ENCODE results near the gene RELB.
"Not testable (repeated sequence)": the region's sequence is repeated elsewhere in the genome, so short reads cannot be mapped to it uniquely, and the experiment has no call there.

RELB gene

GRCh38 chr19:45001087-45001739, at the start of gene RELB:
Gene RELB (plus strand): TSS chr19:45001464. CDS start chr19:45001580, 116 bp downstream.
- peak; percentile 94 for DNase-seq

GRCh38 chr19:44954278-44954648, 47.0 kb upstream of the RELB start:
- no peak for DNase-seq

- peak; percentile 97 for DNase-seq
Measured at GRCh38 chr19:44954649-44955504, 46.4 kb upstream of the RELB start, which contains the start of gene CLPTM1. Gene CLPTM1 (plus strand): TSS chr19:44955380. CDS start chr19:44955396, 16 bp downstream.

- DNase-seq = no peak
Measured at GRCh38 chr19:44955505-44956439, 45.5 kb upstream of the RELB start.

- no peak for DNase-seq
Measured at GRCh38 chr19:44957526-44957925, 43.7 kb upstream of the RELB start.

- DNase-seq = no peak
Measured at GRCh38 chr19:44958090-44958489, 43.2 kb upstream of the RELB start.

GRCh38 chr19:44959691-44960090, 41.6 kb upstream of the RELB start:
- no peak for DNase-seq

- no peak for DNase-seq
Measured at GRCh38 chr19:44960906-44961728, 40.1 kb upstream of the RELB start.

- no peak for DNase-seq
Measured at GRCh38 chr19:44961821-44962220, 39.4 kb upstream of the RELB start.

GRCh38 chr19:44968118-44968517, 33.1 kb upstream of the RELB start:
- DNase-seq = no peak

- DNase-seq = no peak
Measured at GRCh38 chr19:44968670-44969069, 32.6 kb upstream of the RELB start.

- no peak for DNase-seq
Measured at GRCh38 chr19:44969437-44969836, 31.8 kb upstream of the RELB start.

- not testable (repeated sequence) for DNase-seq
Measured at GRCh38 chr19:44971451-44971850, 29.8 kb upstream of the RELB start.

- DNase-seq = no peak
Measured at GRCh38 chr19:44972802-44973201, 28.5 kb upstream of the RELB start.

- no peak for DNase-seq
Measured at GRCh38 chr19:44973982-44974735, 27.1 kb upstream of the RELB start.

- no peak for DNase-seq
Measured at GRCh38 chr19:44974857-44975256, 26.4 kb upstream of the RELB start.

- no peak for DNase-seq
Measured at GRCh38 chr19:44975444-44975843, 25.8 kb upstream of the RELB start.

- DNase-seq = no peak
Measured at GRCh38 chr19:44984005-44984404, 17.3 kb upstream of the RELB start.

- no peak for DNase-seq
Measured at GRCh38 chr19:44985445-44985844, 15.8 kb upstream of the RELB start.

GRCh38 chr19:44986389-44986788, 14.9 kb upstream of the RELB start:
- no peak for DNase-seq

GRCh38 chr19:44987148-44987675, 14.1 kb upstream of the RELB start:
- DNase-seq = no peak
